ENCODE results near the gene PLA2G2C. TPM values are rescaled to one million over a fixed set of nuclear protein-coding genes. Genes with fewer than 3 reads are reported as not detected.

PLA2G2C gene
- total and polyA plus RNA-seq, 2 of the 8 experiments (the other 6 are each of a cell fraction or from before 2014, with no cell fraction given): not detected

DNA sequence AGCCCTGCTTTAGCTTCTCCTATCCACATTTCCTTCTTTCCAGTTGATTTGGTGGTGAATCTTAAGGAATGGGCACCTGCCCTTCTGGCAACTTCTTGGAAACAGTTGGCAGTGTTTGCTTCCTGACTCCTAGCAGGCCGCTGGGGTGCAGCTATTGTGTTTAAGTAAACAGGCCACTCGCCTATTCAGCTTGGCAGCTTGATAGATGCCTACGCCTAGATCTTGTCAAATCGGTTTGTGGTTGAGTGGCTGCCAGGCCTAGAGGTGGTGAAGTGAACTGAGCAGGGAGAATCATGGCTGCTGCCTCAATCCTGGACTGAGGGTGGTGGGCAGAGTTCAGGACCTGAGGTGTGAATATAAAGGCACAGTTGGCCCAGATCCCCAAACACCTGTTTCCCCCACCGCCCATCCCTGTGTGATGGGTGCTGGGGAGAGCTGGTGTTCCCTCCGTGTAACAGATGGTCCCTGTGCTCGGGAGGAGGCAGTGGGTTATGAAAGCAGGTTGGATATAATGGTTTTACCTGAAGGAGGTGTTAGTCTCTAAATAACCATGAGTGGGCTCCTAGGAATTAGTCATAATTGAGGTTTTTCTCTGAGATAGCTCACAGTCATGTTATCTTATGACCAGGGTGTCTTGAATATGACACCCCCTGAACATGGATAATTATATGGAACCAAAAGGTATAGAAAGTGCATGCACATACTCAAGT is 940 bp upstream of the PLA2G2C start (continued):
- TF ChIP-seq KDM4A (IDR thresholded peaks at IDR 0.05; ENCODE audit: low read depth, low read length, severe bottlenecking) (no peak), CHD2 (IDR thresholded peaks at IDR 0.05; ENCODE audit: low read length) (no peak)
- TF ChIP-seq, protein P1, sequence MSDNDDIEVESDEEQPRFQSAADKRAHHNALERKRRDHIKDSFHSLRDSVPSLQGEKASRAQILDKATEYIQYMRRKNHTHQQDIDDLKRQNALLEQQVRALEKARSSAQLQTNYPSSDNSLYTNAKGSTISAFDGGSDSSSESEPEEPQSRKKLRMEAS (IDR thresholded peaks at IDR 0.05): no peak
- TF ChIP-seq, protein P2, sequence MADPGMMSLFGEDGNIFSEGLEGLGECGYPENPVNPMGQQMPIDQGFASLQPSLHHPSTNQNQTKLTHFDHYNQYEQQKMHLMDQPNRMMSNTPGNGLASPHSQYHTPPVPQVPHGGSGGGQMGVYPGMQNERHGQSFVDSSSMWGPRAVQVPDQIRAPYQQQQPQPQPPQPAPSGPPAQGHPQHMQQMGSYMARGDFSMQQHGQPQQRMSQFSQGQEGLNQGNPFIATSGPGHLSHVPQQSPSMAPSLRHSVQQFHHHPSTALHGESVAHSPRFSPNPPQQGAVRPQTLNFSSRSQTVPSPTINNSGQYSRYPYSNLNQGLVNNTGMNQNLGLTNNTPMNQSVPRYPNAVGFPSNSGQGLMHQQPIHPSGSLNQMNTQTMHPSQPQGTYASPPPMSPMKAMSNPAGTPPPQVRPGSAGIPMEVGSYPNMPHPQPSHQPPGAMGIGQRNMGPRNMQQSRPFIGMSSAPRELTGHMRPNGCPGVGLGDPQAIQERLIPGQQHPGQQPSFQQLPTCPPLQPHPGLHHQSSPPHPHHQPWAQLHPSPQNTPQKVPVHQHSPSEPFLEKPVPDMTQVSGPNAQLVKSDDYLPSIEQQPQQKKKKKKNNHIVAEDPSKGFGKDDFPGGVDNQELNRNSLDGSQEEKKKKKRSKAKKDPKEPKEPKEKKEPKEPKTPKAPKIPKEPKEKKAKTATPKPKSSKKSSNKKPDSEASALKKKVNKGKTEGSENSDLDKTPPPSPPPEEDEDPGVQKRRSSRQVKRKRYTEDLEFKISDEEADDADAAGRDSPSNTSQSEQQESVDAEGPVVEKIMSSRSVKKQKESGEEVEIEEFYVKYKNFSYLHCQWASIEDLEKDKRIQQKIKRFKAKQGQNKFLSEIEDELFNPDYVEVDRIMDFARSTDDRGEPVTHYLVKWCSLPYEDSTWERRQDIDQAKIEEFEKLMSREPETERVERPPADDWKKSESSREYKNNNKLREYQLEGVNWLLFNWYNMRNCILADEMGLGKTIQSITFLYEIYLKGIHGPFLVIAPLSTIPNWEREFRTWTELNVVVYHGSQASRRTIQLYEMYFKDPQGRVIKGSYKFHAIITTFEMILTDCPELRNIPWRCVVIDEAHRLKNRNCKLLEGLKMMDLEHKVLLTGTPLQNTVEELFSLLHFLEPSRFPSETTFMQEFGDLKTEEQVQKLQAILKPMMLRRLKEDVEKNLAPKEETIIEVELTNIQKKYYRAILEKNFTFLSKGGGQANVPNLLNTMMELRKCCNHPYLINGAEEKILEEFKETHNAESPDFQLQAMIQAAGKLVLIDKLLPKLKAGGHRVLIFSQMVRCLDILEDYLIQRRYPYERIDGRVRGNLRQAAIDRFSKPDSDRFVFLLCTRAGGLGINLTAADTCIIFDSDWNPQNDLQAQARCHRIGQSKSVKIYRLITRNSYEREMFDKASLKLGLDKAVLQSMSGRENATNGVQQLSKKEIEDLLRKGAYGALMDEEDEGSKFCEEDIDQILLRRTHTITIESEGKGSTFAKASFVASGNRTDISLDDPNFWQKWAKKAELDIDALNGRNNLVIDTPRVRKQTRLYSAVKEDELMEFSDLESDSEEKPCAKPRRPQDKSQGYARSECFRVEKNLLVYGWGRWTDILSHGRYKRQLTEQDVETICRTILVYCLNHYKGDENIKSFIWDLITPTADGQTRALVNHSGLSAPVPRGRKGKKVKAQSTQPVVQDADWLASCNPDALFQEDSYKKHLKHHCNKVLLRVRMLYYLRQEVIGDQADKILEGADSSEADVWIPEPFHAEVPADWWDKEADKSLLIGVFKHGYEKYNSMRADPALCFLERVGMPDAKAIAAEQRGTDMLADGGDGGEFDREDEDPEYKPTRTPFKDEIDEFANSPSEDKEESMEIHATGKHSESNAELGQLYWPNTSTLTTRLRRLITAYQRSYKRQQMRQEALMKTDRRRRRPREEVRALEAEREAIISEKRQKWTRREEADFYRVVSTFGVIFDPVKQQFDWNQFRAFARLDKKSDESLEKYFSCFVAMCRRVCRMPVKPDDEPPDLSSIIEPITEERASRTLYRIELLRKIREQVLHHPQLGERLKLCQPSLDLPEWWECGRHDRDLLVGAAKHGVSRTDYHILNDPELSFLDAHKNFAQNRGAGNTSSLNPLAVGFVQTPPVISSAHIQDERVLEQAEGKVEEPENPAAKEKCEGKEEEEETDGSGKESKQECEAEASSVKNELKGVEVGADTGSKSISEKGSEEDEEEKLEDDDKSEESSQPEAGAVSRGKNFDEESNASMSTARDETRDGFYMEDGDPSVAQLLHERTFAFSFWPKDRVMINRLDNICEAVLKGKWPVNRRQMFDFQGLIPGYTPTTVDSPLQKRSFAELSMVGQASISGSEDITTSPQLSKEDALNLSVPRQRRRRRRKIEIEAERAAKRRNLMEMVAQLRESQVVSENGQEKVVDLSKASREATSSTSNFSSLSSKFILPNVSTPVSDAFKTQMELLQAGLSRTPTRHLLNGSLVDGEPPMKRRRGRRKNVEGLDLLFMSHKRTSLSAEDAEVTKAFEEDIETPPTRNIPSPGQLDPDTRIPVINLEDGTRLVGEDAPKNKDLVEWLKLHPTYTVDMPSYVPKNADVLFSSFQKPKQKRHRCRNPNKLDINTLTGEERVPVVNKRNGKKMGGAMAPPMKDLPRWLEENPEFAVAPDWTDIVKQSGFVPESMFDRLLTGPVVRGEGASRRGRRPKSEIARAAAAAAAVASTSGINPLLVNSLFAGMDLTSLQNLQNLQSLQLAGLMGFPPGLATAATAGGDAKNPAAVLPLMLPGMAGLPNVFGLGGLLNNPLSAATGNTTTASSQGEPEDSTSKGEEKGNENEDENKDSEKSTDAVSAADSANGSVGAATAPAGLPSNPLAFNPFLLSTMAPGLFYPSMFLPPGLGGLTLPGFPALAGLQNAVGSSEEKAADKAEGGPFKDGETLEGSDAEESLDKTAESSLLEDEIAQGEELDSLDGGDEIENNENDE (IDR thresholded peaks at IDR 0.05; ENCODE audit: insufficient replicate concordance, low read length): no peak

All from H1 (cell line).